ENCODE results near the gene MRPL43.

MRPL43 gene

GRCh38 chr10:101032637-101033224 lies 45.4 kb upstream of the MRPL43 start:
- CTCF ChIA-PET = interaction anchor here (1.0 to 28.8 kb wide), 7 partner anchors 8 to 109 kb away, joined by 3 to 855 read pairs (median 16); partner anchors contain the start of genes KAZALD1 and LZTS2
- no peak for TF ChIP-seq CTCF (IDR thresholded peaks at IDR 0.05; ENCODE audit: control extremely low read depth, extremely low read depth, low read depth, missing control alignments)
- no peak for DNase-seq (ENCODE audit: extremely low spot score)
- POLR2A ChIA-PET = interaction anchor here (1.0 kb wide), 1 partner anchor 10 kb away, joined by 4 read pairs; no protein-coding TSS in a partner anchor

GRCh38 chr10:101031796-101032636 lies 44.7 kb upstream of the MRPL43 start:
- POLR2A ChIA-PET = interaction anchor here (1.0 kb wide), 1 partner anchor 11 kb away, joined by 4 read pairs; no protein-coding TSS in a partner anchor
- DNase-seq (ENCODE audit: extremely low spot score) = peak; percentile 61
- CTCF ChIA-PET = interaction anchor here (1.0 to 28.8 kb wide), 7 partner anchors 9 to 110 kb away, joined by 3 to 855 read pairs (median 16); partner anchors contain the start of genes KAZALD1 and LZTS2
- TF ChIP-seq CTCF (IDR thresholded peaks at IDR 0.05; ENCODE audit: control extremely low read depth, extremely low read depth, low read depth, missing control alignments) = no peak

GRCh38 chr10:101031128-101031795 lies 44.0 kb upstream of the MRPL43 start, which contains the start of the genes PDZD7 and SFXN3:
PDZD7 (minus strand) TSS chr10:101031129; CDS start chr10:101030219, 910 bp downstream.
SFXN3 (plus strand) TSS chr10:101031234; CDS start chr10:101034695, 3,461 bp downstream.
- TF ChIP-seq CTCF (IDR thresholded peaks at IDR 0.05; ENCODE audit: control extremely low read depth, extremely low read depth, low read depth, missing control alignments) = no peak
- peak; percentile 97 for DNase-seq (ENCODE audit: extremely low spot score)
- ChIA-PET POLR2A (interaction anchor here (0.7 kb wide), 1 partner anchor 8 kb away, joined by 3 read pairs; no protein-coding TSS in a partner anchor), CTCF (interaction anchor here (1.9 to 28.8 kb wide), 6 partner anchors 8 to 111 kb away, joined by 4 to 855 read pairs (median 56); partner anchors contain the start of genes KAZALD1 and LZTS2)

- CTCF ChIA-PET = interaction anchor here (1.2 to 28.8 kb wide), 6 partner anchors 10 to 111 kb away, joined by 3 to 855 read pairs (median 56); partner anchors contain the start of genes KAZALD1 and LZTS2
- no peak for DNase-seq (ENCODE audit: extremely low spot score)
- POLR2A ChIA-PET = interaction anchor here (0.7 kb wide), 1 partner anchor 9 kb away, joined by 3 read pairs; no protein-coding TSS in a partner anchor
- TF ChIP-seq CTCF (IDR thresholded peaks at IDR 0.05; ENCODE audit: control extremely low read depth, extremely low read depth, low read depth, missing control alignments) = no peak
These were observed 43.3 kb upstream of the MRPL43 start for GRCh38 chr10:101030496-101031127.

GRCh38 chr10:101029520-101030295 lies 42.4 kb upstream of the MRPL43 start:
- ChIA-PET CTCF (interaction anchor here (1.0 to 28.8 kb wide), 6 partner anchors 11 to 112 kb away, joined by 3 to 855 read pairs (median 54); partner anchors contain the start of gene KAZALD1), POLR2A (interaction anchor here (0.9 kb wide), 1 partner anchor 12 kb away, joined by 3 read pairs; no protein-coding TSS in a partner anchor)
- TF ChIP-seq CTCF (IDR thresholded peaks at IDR 0.05; ENCODE audit: control extremely low read depth, extremely low read depth, low read depth, missing control alignments) = no peak
- no peak for DNase-seq (ENCODE audit: extremely low spot score)
